ENCODE results near the gene SMIM38. TPM values are rescaled to one million over a fixed set of nuclear protein-coding genes. Genes with fewer than 3 reads are reported as not detected.

The SMIM38 gene
- polyA plus RNA-seq, 1 of the 3 experiments (the other 2 are of a cell fraction): 0.13 TPM

DNA sequence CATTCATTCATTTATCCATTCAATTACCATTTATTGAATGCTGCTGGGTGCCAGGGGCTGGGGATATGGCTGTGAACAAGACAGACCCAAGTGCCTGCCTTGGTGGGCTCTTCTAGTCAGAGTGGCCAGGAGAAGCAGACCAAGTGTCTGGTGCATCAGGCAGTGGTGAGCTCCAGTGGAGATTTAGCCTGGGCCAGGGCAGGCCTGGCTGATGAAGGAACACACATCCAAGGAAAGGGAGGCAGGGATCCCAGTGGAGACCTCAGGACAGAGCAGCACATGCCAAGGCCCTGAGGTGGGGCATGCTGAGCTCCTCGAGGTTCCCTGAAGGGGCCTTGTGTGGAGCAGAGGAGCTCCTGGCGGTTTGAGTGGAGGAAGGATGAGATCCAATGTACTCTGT lies 46.6 kb upstream of the SMIM38 start (continued):
- TF ChIP-seq, protein P1, sequence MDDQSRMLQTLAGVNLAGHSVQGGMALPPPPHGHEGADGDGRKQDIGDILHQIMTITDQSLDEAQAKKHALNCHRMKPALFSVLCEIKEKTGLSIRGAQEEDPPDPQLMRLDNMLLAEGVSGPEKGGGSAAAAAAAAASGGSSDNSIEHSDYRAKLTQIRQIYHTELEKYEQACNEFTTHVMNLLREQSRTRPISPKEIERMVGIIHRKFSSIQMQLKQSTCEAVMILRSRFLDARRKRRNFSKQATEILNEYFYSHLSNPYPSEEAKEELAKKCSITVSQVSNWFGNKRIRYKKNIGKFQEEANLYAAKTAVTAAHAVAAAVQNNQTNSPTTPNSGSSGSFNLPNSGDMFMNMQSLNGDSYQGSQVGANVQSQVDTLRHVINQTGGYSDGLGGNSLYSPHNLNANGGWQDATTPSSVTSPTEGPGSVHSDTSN (IDR thresholded peaks at IDR 0.05): no peak
- TF ChIP-seq POLR2AphosphoS5 (IDR thresholded peaks at IDR 0.05; ENCODE audit: low read depth, low read length): no peak

GRCh38 chr11:69110451-69110850 lies 45.3 kb upstream of the SMIM38 start:
- DNase-seq: no peak
- ChIA-PET CTCF (interaction anchor here (1.5 kb wide), 1 partner anchor 11 kb away, joined by 3 read pairs; no protein-coding TSS in a partner anchor), POLR2A (no interaction called here)
- TF ChIP-seq POLR2AphosphoS5 (IDR thresholded peaks at IDR 0.05; ENCODE audit: low read depth, low read length) (no peak), JUND (IDR thresholded peaks at IDR 0.05) (no peak), RXRA (IDR thresholded peaks at IDR 0.05; ENCODE audit: borderline replicate concordance, low read depth) (no peak), MAX (IDR thresholded peaks at IDR 0.05; ENCODE audit: low read depth) (no peak), NFIC (IDR thresholded peaks at IDR 0.05; ENCODE audit: borderline replicate concordance) (no peak), SMC3 (IDR thresholded peaks at IDR 0.05; ENCODE audit: low read depth, low read length) (no peak), RCOR1 (IDR thresholded peaks at IDR 0.05; ENCODE audit: low read length) (no peak), RAD21 (IDR thresholded peaks at IDR 0.05; ENCODE audit: low read length) (no peak), FOXJ3 (CRISPR knock-in tag; IDR thresholded peaks at IDR 0.05) (no peak), GATA2 (CRISPR knock-in tag; IDR thresholded peaks at IDR 0.05) (no peak), SIN3A (IDR thresholded peaks at IDR 0.05; ENCODE audit: borderline replicate concordance, low read depth, low read length) (no peak)
- TF ChIP-seq, protein P1 (IDR thresholded peaks at IDR 0.05): no peak
- no peaks in the 10 kb centered on the region for H3F3A ChIP-seq (replicated peaks; ENCODE audit: insufficient read depth)
- WGBS (ENCODE audit: low lambda C conversion rate): 77% methylated on average over 6 of the region's 6 CpGs
- H3K27ac ChIP-seq (ENCODE audit: low read depth in 2 of 2, low read length in 1 of 2): no peak overlapping the region
- H3K27me3 ChIP-seq (ENCODE audit: insufficient read depth): no peaks in the 10 kb centered on the region
- no peak overlapping the region for H3K4me3 ChIP-seq (ENCODE audit: low read depth in 2 of 2, low read length in 1 of 2)
- H3K4me1 ChIP-seq (ENCODE audit: control insufficient read depth in 1 of 2, insufficient read depth in 2 of 2, low read depth in 1 of 2, low read length in 1 of 2): peaks cover 0 to 16% of the 10 kb centered on the region in 2 experiments; a peak in 1 of 4 replicates
- H3K9me2 ChIP-seq: no peaks in the 10 kb centered on the region
- H3K9me3 ChIP-seq: no peaks in the 10 kb centered on the region
- H3K79me2 ChIP-seq (ENCODE audit: insufficient read depth): no peaks in the 10 kb centered on the region
- H3K4me2 ChIP-seq: no peak overlapping the region
- H3K36me3 ChIP-seq (replicated peaks in 1 of 2; ENCODE audit: control insufficient read depth in 1 of 2, insufficient read depth in 2 of 2, low read length in 1 of 2): no peaks in the 10 kb centered on the region
- H3K9ac ChIP-seq: no peak overlapping the region
- no peaks in the 10 kb centered on the region for H4K20me1 ChIP-seq (ENCODE audit: insufficient read depth)
- no peak overlapping the region for H2AFZ ChIP-seq (ENCODE audit: low read depth)

Measured in SK-N-SH (cell line).